Measurements from ENCODE around the gene ELOVL4. TPM values are rescaled to one million over a fixed set of nuclear protein-coding genes. Genes with fewer than 3 reads are reported as not detected.

ELOVL4 gene
- total and polyA plus RNA-seq, 12 donors: 0.11 to 2.1 (median 0.52) TPM; not detected in 1

- 72 to 92% (median 88%) methylated on average over 1 of the region's 1 CpG for WGBS, 4 donors
- no peak overlapping the region for H3K27ac ChIP-seq
Observed at GRCh38 chr6:79989641-79990040, 42.3 kb upstream of the ELOVL4 start.

GRCh38 chr6:79985128-79985527 lies 37.8 kb upstream of the ELOVL4 start:
- H3K4me1 ChIP-seq (replicated peaks in 1 of 2): no peaks in the 10 kb centered on the region
- DNase-seq: no peak
- intact Hi-C loops (cut with DNase I): no loop called here

More at GRCh38 chr6:79989641-79990040, 42.3 kb upstream of the ELOVL4 start:
- H3K4me3 ChIP-seq: no peak overlapping the region
- H3K4me1 ChIP-seq (replicated peaks in 1 of 2): no peaks in the 10 kb centered on the region
- H3K36me3 ChIP-seq (replicated peaks in 1 of 2): no peaks in the 10 kb centered on the region
- no peak for TF ChIP-seq CTCF (IDR thresholded peaks at IDR 0.05)
- no peak for TF ChIP-seq POLR2A (IDR thresholded peaks at IDR 0.05)
- intact Hi-C loops (cut with DNase I): no loop called here
- H3K9me3 ChIP-seq (replicated peaks in 1 of 3): no peaks in the 10 kb centered on the region
- no peak for DNase-seq
- no peaks in the 10 kb centered on the region for H3K27me3 ChIP-seq

GRCh38 chr6:79984261-79984660 lies 36.9 kb upstream of the ELOVL4 start:
- TF ChIP-seq CTCF (IDR thresholded peaks at IDR 0.05): no peak
- no peak for TF ChIP-seq POLR2A (IDR thresholded peaks at IDR 0.05)
- intact Hi-C loops (cut with DNase I): no loop called here
- WGBS, 4 donors: 51 to 88% (median 62%) methylated on average over 2 of the region's 2 CpGs

More at GRCh38 chr6:79985128-79985527, 37.8 kb upstream of the ELOVL4 start:
- H3K27ac ChIP-seq: no peak overlapping the region
- H3K36me3 ChIP-seq (replicated peaks in 1 of 2): no peaks in the 10 kb centered on the region
- no peak overlapping the region for H3K4me3 ChIP-seq
- no peaks in the 10 kb centered on the region for H3K9me3 ChIP-seq (replicated peaks in 1 of 3)
- no peaks in the 10 kb centered on the region for H3K27me3 ChIP-seq
- TF ChIP-seq POLR2A (IDR thresholded peaks at IDR 0.05): no peak
- TF ChIP-seq CTCF (IDR thresholded peaks at IDR 0.05): no peak

GRCh38 chr6:79981652-79982051 lies 34.3 kb upstream of the ELOVL4 start:
- TF ChIP-seq CTCF (IDR thresholded peaks at IDR 0.05): no peak
- no peak for TF ChIP-seq POLR2A (IDR thresholded peaks at IDR 0.05)
- H3K9me3 ChIP-seq (replicated peaks in 1 of 3): no peaks in the 10 kb centered on the region

More at GRCh38 chr6:79984261-79984660, 36.9 kb upstream of the ELOVL4 start:
- Histone ChIP-seq H3K27ac (no peak overlapping the region), H3K27me3 (no peaks in the 10 kb centered on the region), H3K4me3 (no peak overlapping the region), H3K9me3 (replicated peaks in 1 of 3) (no peaks in the 10 kb centered on the region), H3K4me1 (replicated peaks in 1 of 2) (no peaks in the 10 kb centered on the region), H3K36me3 (replicated peaks in 1 of 2) (no peaks in the 10 kb centered on the region)
- no peak for DNase-seq

More at GRCh38 chr6:79981652-79982051, 34.3 kb upstream of the ELOVL4 start:
- Histone ChIP-seq H3K36me3 (replicated peaks in 1 of 2) (no peaks in the 10 kb centered on the region), H3K4me3 (no peak overlapping the region), H3K27me3 (no peaks in the 10 kb centered on the region), H3K4me1 (replicated peaks in 1 of 2) (no peaks in the 10 kb centered on the region), H3K27ac (no peak overlapping the region)
- 88 to 96% (median 93%) methylated on average over 4 of the region's 4 CpGs for WGBS, 4 donors
- no peak for DNase-seq
- intact Hi-C loops (cut with DNase I): no loop called here

Data from adrenal gland (tissue), 12 donors.